Duodenal mucosa (tissue), 2 donors: ENCODE measurements around the gene CYP2B6.
"Not testable (repeated sequence)": the region's sequence is repeated elsewhere in the genome, so short reads cannot be mapped to it uniquely, and the experiment has no call there.

Experiments used
- H3K27ac ChIP-seq: one replicate; pipeline ENCODE4 v1.7.0; 2013; ENCODE audit warnings: low read depth, low read length
- H3K27me3 ChIP-seq, 2 donors: one replicate each; pipeline ENCODE4 v1.7.0; 2013; ENCODE audit warnings: low read length in 2 of 2, control low read depth in 1 of 2; ENCODE audit not compliant: insufficient read depth in 2 of 2, control insufficient read depth in 1 of 2
- H3K36me3 ChIP-seq, 2 donors: one replicate each; pipeline ENCODE4 v1.7.0; 2013; ENCODE audit warnings: low read length in 2 of 2, control low read depth in 1 of 2; ENCODE audit not compliant: insufficient read depth in 2 of 2, control insufficient read depth in 1 of 2
- H3K4me1 ChIP-seq, 2 donors: one replicate each; pipeline ENCODE4 v1.7.0; 2013; ENCODE audit warnings: low read length in 2 of 2, control low read depth in 1 of 2; ENCODE audit not compliant: insufficient read depth in 2 of 2, control insufficient read depth in 1 of 2
- H3K4me3 ChIP-seq, 2 donors: one replicate each; pipeline ENCODE4 v1.7.0; 2013; ENCODE audit warnings: low read length in 2 of 2, low read depth in 1 of 2
- H3K9ac ChIP-seq, 2 donors: one replicate each; pipeline ENCODE4 v1.7.0; 2013; ENCODE audit warnings: low read length in 2 of 2, low read depth in 1 of 2
- H3K9me3 ChIP-seq, 2 donors: one replicate each; pipeline ENCODE4 v1.7.0; 2013; ENCODE audit warnings: low read length in 2 of 2, control low read depth in 1 of 2; ENCODE audit not compliant: control insufficient read depth in 1 of 2

Gene CYP2B6

DNA sequence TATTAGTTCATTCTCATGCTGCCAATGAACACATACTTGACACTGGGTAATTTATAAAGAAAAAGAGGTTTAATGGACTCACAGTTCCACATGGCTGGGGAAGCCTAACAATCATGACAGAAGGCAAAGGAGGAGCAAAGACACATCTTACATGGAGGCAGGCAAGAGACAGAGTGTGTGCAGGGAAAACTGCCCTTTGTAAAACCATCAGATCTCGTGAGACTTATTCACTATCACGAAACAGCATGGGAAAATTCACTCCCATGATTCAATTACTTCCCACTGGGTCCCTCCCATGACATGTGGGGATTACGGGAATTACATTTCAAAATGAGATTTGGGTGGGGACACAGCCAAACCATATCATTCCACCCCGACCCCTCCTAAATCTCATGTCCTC is 11.3 kb upstream of the CYP2B6 start:
- H3K27me3 ChIP-seq, H3K9ac ChIP-seq, H3K4me3 ChIP-seq, H3K36me3 ChIP-seq, H3K9me3 ChIP-seq, H3K27ac ChIP-seq: not testable (repeated sequence)
- H3K4me1 ChIP-seq = peaks cover 9 to 12% of the 10 kb centered on the region in 2 donors

GRCh38 chr19:40980743-40981442 is 10.2 kb upstream of the CYP2B6 start:
- not testable (repeated sequence) for H3K27me3 ChIP-seq, H3K9me3 ChIP-seq, H3K36me3 ChIP-seq, H3K9ac ChIP-seq
- Histone ChIP-seq H3K4me1 (peaks cover 9 to 12% of the 10 kb centered on the region in 2 donors), H3K4me3 (peak overlapping the region in 1 of 2 donors; percentile 28), H3K27ac (peak overlapping the region; percentile 50)

DNA sequence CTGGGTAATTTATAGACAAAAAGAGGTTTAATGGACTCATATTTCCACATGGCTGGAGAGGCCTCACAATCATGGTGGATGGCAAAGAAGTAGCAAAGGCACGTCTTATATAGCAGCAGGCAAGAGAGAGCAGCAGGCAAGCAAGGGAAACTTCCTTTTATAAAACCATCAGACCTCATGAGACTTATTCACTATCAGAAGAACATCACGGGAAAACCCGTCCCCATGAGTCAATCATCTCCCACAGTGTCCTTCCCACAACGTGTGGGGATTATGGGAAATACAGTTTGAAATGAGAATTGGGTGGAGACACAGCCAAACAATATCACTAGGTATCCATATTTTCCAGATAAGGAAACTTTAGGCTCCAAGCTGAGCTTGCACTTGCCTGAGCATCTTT is 9.5 kb upstream of the CYP2B6 start:
- Histone ChIP-seq H3K36me3 (no peaks in the 10 kb centered on the region), H3K27ac (no peak overlapping the region), H3K9me3 (no peaks in the 10 kb centered on the region), H3K4me1 (peaks cover 9 to 12% of the 10 kb centered on the region in 2 donors), H3K27me3 (no peaks in the 10 kb centered on the region), H3K9ac (no peak overlapping the region), H3K4me3 (no peak overlapping the region)

DNA sequence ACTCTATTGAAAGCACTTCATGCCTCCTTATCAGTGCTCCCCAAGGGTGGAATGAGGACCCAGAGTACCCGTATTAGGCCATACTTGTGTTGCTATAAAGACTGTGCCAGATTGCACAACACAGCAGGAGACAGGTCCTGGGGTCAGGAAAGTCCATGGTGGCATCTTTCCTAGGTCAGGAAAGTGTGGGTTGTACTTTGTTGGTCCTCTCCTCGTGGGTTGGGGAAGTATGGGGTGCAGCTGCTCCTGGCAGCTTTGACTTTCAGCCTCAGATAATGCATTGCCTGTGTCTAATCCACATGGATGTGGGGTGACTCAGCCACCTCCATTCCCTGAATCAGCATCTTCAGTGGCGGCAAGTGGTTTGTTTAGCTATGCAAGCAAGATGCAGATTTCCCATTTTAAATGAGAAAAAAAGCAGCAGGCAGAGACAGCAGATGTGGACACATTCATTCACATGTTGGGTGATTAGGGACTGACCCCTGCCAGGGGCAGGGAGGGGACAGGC is 8.4 kb upstream of the CYP2B6 start:
- Histone ChIP-seq H3K4me3 (no peak overlapping the region), H3K27me3 (no peaks in the 10 kb centered on the region), H3K9ac (no peak overlapping the region), H3K27ac (no peak overlapping the region), H3K4me1 (peaks cover 9 to 12% of the 10 kb centered on the region in 2 donors), H3K9me3 (no peaks in the 10 kb centered on the region), H3K36me3 (no peaks in the 10 kb centered on the region)

GRCh38 chr19:40989453-40989852 is 1.6 kb upstream of the CYP2B6 start:
- H3K9ac ChIP-seq = no peak overlapping the region
- no peak overlapping the region for H3K27ac ChIP-seq
- H3K36me3 ChIP-seq = no peaks in the 10 kb centered on the region
- peaks cover 7 to 13% of the 10 kb centered on the region in 2 donors for H3K4me1 ChIP-seq
- no peak overlapping the region for H3K4me3 ChIP-seq
- H3K9me3 ChIP-seq = peaks cover 0 to 3% of the 10 kb centered on the region in 2 donors
- no peaks in the 10 kb centered on the region for H3K27me3 ChIP-seq

- H3K4me3 ChIP-seq = no peak overlapping the region
- no peaks in the 10 kb centered on the region for H3K36me3 ChIP-seq
- H3K9ac ChIP-seq = no peak overlapping the region
- peaks cover 12 to 13% of the 10 kb centered on the region in 2 donors for H3K4me1 ChIP-seq
- H3K27me3 ChIP-seq = no peaks in the 10 kb centered on the region
- no peak overlapping the region for H3K27ac ChIP-seq
- H3K9me3 ChIP-seq = no peaks in the 10 kb centered on the region
Observed at GRCh38 chr19:40995355-40995754, 4.3 kb downstream of the CYP2B6 start.

GRCh38 chr19:40999018-40999417 is 7.9 kb downstream of the CYP2B6 start:
- not testable (repeated sequence) for H3K9ac ChIP-seq, H3K4me3 ChIP-seq, H3K27ac ChIP-seq, H3K27me3 ChIP-seq, H3K9me3 ChIP-seq, H3K4me1 ChIP-seq, H3K36me3 ChIP-seq

DNA sequence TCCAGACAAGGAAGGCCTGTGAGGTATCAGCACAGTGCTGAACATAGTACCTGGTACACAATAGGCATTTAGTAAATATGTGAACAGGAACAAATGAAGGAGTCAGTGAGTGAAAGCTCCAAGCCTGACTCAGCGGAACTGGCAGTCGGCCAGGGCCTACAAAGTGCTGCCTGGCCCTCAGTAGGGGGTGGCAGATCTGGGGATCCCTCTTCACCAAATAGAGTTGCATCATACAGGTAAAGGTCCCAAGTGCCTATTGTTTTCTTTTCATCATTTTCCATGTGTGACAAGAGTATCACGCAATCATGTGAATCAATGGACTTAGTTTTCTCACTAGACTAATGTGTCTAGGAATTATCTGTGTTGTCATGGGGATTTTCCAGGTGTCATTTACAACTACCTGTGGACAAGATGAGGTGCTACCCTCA is 9.2 kb downstream of the CYP2B6 start:
- Histone ChIP-seq H3K27ac (no peak overlapping the region), H3K36me3 (no peaks in the 10 kb centered on the region), H3K27me3 (no peaks in the 10 kb centered on the region), H3K9ac (no peak overlapping the region), H3K4me3 (no peak overlapping the region), H3K4me1 (peaks cover 0 to 7% of the 10 kb centered on the region in 2 donors), H3K9me3 (no peaks in the 10 kb centered on the region)

- no peak overlapping the region for H3K4me3 ChIP-seq
- no peaks in the 10 kb centered on the region for H3K9me3 ChIP-seq
- H3K4me1 ChIP-seq = peaks cover 0 to 7% of the 10 kb centered on the region in 2 donors
- no peak overlapping the region for H3K9ac ChIP-seq
- no peaks in the 10 kb centered on the region for H3K36me3 ChIP-seq
- H3K27ac ChIP-seq = no peak overlapping the region
- H3K27me3 ChIP-seq = no peaks in the 10 kb centered on the region
Observed at GRCh38 chr19:41001243-41001971, 10.3 kb downstream of the CYP2B6 start.

- H3K36me3 ChIP-seq, H3K9ac ChIP-seq, H3K4me1 ChIP-seq, H3K9me3 ChIP-seq, H3K27ac ChIP-seq, H3K4me3 ChIP-seq, H3K27me3 ChIP-seq: not testable (repeated sequence)
Observed at GRCh38 chr19:41003656-41004055, 12.6 kb downstream of the CYP2B6 start.
